Stimulated activated CD8-positive, alpha-beta memory T cell treated with anti-CD3 and anti-CD28 coated beads, Interleukin-4, amount 100 ng/mL, for 24 hours (primary cell): ENCODE measurements around the gene CENPE.

Source experiments
- DNase-seq: peaks from one replicate; pipeline ENCODE4 v3.0.0-alpha.2; 2020; ENCODE audit warnings: low read depth

Gene CENPE

GRCh38 chr4:103123114-103123513 is 75.0 kb downstream of the CENPE start:
- DNase-seq, result no peak

GRCh38 chr4:103118166-103118565 is 80.0 kb downstream of the CENPE start:
- DNase-seq, result no peak

GRCh38 chr4:103111598-103111997 is 86.5 kb downstream of the CENPE start:
- DNase-seq, result no peak

GRCh38 chr4:103108542-103108941 is 89.6 kb downstream of the CENPE start:
- no peak for DNase-seq

- DNase-seq, result no peak
Measured at GRCh38 chr4:103105558-103106356, 92.4 kb downstream of the CENPE start.

GRCh38 chr4:103104886-103105285 is 93.3 kb downstream of the CENPE start:
- no peak for DNase-seq

- no peak for DNase-seq
Measured at GRCh38 chr4:103100691-103101090, 97.5 kb downstream of the CENPE start.

GRCh38 chr4:103099691-103100392 is 98.3 kb downstream of the CENPE start, which contains the start of gene BDH2:
BDH2 (minus strand) TSS chr4:103099834; CDS start chr4:103096254, 3,580 bp downstream.
- DNase-seq, result no peak

GRCh38 chr4:103098756-103099440 is 99.2 kb downstream of the CENPE start:
- no peak for DNase-seq

GRCh38 chr4:103098341-103098740 is 99.8 kb downstream of the CENPE start:
- DNase-seq, result no peak

- DNase-seq, result no peak
Measured at GRCh38 chr4:103097112-103097511, 101.0 kb downstream of the CENPE start.

- no peak for DNase-seq
Measured at GRCh38 chr4:103095080-103095479, 103.1 kb downstream of the CENPE start.

GRCh38 chr4:103092245-103092644 is 105.9 kb downstream of the CENPE start:
- DNase-seq, result no peak

GRCh38 chr4:103091601-103092223 is 106.4 kb downstream of the CENPE start:
- DNase-seq, result no peak

GRCh38 chr4:103089481-103089880 is 108.7 kb downstream of the CENPE start:
- DNase-seq, result no peak

GRCh38 chr4:103086551-103086950 is 111.6 kb downstream of the CENPE start:
- no peak for DNase-seq

GRCh38 chr4:103085555-103086196 is 112.5 kb downstream of the CENPE start:
- no peak for DNase-seq

GRCh38 chr4:103079621-103080020 is 118.5 kb downstream of the CENPE start:
- DNase-seq, result no peak

- DNase-seq, result no peak
Measured at GRCh38 chr4:103076747-103077347, 121.3 kb downstream of the CENPE start, which contains the start of gene SLC9B2. SLC9B2 (minus strand) TSS chr4:103076761; CDS start chr4:103067550, 9,211 bp downstream.

GRCh38 chr4:103075894-103076746 is 122.0 kb downstream of the CENPE start:
- DNase-seq, result peak; percentile 42
